Duodenal mucosa (tissue), 2 donors: ENCODE measurements around the gene RPS2.
"Not testable (repeated sequence)": the region's sequence is repeated elsewhere in the genome, so short reads cannot be mapped to it uniquely, and the experiment has no call there.

ENCODE experiments used
- H3K27ac ChIP-seq: one replicate; pipeline ENCODE4 v1.7.0; 2013; ENCODE audit warnings: low read depth, low read length
- H3K27me3 ChIP-seq, 2 donors: one replicate each; pipeline ENCODE4 v1.7.0; 2013; ENCODE audit warnings: low read length in 2 of 2, control low read depth in 1 of 2; ENCODE audit not compliant: insufficient read depth in 2 of 2, control insufficient read depth in 1 of 2
- H3K36me3 ChIP-seq, 2 donors: one replicate each; pipeline ENCODE4 v1.7.0; 2013; ENCODE audit warnings: low read length in 2 of 2, control low read depth in 1 of 2; ENCODE audit not compliant: insufficient read depth in 2 of 2, control insufficient read depth in 1 of 2
- H3K4me1 ChIP-seq, 2 donors: one replicate each; pipeline ENCODE4 v1.7.0; 2013; ENCODE audit warnings: low read length in 2 of 2, control low read depth in 1 of 2; ENCODE audit not compliant: insufficient read depth in 2 of 2, control insufficient read depth in 1 of 2
- H3K4me3 ChIP-seq, 2 donors: one replicate each; pipeline ENCODE4 v1.7.0; 2013; ENCODE audit warnings: low read length in 2 of 2, low read depth in 1 of 2
- H3K9ac ChIP-seq, 2 donors: one replicate each; pipeline ENCODE4 v1.7.0; 2013; ENCODE audit warnings: low read length in 2 of 2, low read depth in 1 of 2
- H3K9me3 ChIP-seq, 2 donors: one replicate each; pipeline ENCODE4 v1.7.0; 2013; ENCODE audit warnings: low read length in 2 of 2, control low read depth in 1 of 2; ENCODE audit not compliant: control insufficient read depth in 1 of 2

Gene RPS2

DNA sequence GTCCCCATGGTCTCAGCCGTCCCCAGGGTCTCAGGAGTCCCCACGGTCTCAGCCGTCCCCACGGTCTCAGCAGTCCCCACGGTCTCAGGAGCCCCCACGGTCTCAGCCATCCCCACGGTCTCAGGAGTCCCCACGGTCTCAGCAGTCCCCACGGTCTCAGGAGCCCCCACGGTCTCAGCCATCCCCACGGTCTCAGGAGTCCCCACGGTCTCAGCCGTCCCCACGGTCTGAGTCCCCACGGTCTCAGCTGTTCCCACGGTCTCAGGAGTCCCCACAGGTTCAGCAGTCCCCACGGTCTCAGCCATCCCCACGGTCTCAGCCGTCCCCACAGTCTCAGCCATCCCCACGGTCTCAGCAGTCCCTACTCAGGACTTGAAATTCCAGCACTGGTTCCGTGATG, 44.5 kb downstream of the RPS2 start:
- not testable (repeated sequence) for H3K9me3 ChIP-seq, H3K4me3 ChIP-seq, H3K9ac ChIP-seq, H3K36me3 ChIP-seq, H3K27ac ChIP-seq
- Histone ChIP-seq H3K27me3 (peaks cover 60 to 70% of the 10 kb centered on the region in 2 donors), H3K4me1 (peaks cover 4 to 15% of the 10 kb centered on the region in 2 donors)

DNA sequence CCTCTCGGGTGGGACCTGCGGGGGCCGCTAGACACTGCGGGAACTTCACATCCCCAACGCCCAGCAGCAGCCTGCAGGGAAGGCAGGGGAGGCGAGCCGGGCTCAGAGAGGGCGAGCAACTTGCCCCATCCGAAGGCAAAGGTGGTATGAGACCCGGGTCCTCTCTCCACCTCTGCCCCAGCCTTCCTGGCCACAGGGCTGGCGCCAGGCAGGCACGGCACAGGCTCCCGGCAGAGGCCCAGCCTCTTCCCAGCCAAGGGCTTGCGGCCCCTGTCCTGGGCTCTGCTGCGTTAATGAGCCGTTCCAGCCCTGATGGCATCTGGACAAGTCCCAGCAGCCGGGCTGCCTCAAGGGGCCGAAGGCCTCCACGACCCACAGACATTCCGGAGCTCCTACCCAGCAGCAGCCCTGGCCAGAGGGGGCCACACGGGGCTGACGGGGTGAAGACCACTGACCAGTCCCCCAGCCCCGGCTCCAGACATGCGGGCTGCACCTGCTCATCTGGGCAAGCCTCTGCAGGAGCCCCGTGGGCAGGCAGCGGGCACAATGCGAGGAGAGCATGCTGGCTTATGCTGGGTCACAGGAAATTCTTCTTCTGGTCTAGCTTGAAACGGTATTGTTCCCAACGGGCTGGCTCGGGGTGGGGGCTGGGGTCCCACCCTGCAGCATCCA, 45.2 kb downstream of the RPS2 start:
- H3K9me3 ChIP-seq: no peaks in the 10 kb centered on the region
- H3K9ac ChIP-seq: no peak overlapping the region
- peaks cover 6 to 17% of the 10 kb centered on the region in 2 donors for H3K4me1 ChIP-seq
- peaks cover 60 to 70% of the 10 kb centered on the region in 2 donors for H3K27me3 ChIP-seq
- H3K4me3 ChIP-seq: no peak overlapping the region
- H3K27ac ChIP-seq: no peak overlapping the region
- no peaks in the 10 kb centered on the region for H3K36me3 ChIP-seq

DNA sequence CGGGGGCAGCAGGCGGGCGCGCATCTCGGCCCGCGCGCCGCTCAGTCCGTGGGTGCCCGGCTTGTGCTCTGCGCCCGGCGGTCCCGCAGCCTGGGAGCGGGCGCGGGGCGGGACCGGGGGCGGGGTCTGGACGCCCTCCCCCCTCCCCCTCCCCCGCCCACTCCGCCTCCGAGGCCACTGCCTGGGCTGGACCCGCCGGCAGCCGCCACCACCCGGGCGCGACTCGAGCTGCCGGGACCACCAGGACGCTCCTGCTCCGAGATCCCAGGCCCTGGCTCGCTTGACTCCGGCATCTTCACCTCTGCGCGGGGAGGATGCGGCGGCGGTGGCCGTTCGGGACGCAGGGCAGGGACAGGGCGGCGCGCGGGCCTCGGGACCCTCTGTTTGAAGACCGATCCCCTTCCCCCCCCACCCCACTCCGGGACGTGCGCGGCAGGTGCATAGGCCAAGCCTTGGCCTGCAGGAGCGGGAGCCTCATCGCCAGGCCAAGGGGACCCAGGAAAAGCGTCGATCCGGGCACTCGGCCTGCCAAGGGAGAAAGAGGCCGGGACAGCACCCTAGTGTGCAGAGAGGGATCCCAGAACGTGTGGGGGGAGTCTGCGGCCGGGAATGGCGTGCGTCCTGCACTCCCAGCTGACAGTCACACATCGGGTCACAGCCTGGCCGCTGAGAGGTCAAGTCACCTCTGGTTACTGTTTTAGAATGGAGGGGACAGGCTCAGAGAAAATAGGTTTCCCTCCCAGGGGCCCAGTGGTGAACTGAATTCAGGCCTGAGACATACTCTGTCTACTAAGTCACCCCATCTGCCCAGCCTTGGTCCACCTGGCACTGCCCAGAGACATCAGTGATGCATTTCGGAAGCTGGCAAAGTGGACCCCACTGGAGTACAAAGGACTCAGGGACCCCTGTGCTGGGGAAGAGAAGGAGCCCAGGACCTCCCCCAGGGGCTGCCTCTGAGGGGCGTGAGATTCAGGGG, 46.0 kb downstream of the RPS2 start, which contains the start of gene HS3ST6:
HS3ST6 (minus strand) TSS at position 65 of the 976 bp plus-strand sequence. CDS start 92 bp downstream, outside the sequence.
- Histone ChIP-seq H3K27ac (no peak within 1 kb of the TSS), H3K9me3 (no peaks in the 10 kb centered on the region), H3K4me3 (no peak within 1 kb of the TSS), H3K27me3 (peaks cover 60 to 68% of the 10 kb centered on the region in 2 donors), H3K4me1 (peaks cover 10 to 23% of the 10 kb centered on the region in 2 donors), H3K36me3 (no peaks in the 10 kb centered on the region), H3K9ac (no peak within 1 kb of the TSS)

DNA sequence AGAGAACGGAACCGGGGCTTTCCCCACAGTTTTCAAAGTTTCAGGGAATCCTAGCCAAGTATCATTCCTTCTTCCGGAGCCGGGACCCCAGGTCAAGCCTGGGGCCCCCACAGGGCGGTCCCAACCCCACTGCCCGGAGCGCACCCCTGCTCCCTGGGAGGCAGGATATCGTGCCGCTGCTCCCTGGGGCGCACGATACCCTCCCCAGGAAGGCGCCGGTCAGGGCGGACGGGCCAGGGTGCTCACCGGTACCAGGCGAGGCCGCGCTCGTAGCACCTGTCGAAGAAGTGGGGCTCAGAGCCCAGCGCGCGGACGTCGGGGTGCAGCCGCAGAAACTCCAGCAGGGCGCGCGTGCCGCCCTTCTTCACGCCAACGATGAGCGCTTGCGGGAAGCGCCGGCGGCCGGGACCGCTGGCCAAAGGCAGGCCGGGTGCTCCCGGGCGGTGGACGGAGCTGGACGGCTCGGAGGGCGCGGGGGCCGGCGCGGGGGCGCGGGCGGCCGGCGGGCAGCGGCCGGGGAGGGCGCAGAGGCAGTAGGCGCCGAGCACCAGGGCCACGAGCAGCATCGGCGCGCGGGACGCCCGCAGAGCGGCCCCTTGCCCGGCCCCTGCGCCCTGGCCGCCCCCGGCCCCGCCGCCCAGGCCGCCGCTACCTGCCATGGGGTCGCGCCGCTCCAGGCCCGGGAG, 46.8 kb downstream of the RPS2 start:
- H3K9ac ChIP-seq: no peak overlapping the region
- no peaks in the 10 kb centered on the region for H3K36me3 ChIP-seq
- no peak overlapping the region for H3K4me3 ChIP-seq
- peaks cover 15 to 21% of the 10 kb centered on the region in 2 donors for H3K4me1 ChIP-seq
- H3K9me3 ChIP-seq: no peaks in the 10 kb centered on the region
- H3K27me3 ChIP-seq: peaks cover 54 to 60% of the 10 kb centered on the region in 2 donors
- H3K27ac ChIP-seq: no peak overlapping the region

DNA sequence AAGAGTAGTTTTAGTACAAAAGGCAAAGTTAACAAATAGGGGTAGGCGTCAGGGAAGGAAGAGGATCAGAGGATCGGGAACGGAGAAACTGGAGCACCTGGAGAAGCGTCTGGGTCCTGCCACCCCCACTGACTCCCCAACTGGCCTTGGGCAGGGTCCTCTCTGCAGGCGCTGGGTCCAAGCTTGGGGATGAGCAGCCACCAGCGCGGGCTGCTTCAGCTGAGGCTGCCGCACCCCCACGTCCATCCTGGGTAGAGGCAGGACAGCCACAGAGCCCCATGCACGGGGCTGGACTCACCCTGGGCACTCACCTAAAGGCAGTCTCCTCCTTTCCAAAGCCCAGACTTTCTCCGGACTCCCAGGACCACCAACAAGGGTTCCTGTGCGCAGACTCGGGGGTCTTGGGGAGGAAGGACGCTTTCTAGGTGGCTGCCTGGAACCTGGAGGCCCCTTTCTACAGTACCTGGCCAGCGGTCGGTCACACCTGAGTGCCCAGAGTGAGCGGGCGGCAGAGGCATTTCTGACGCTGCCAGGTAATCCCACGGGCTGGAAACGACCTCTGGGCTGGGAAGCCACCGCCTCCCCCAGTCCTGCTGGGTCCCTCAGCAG, 47.5 kb downstream of the RPS2 start:
- Histone ChIP-seq H3K27ac (no peak overlapping the region), H3K9ac (no peak overlapping the region), H3K9me3 (no peaks in the 10 kb centered on the region), H3K27me3 (peaks cover 51 to 53% of the 10 kb centered on the region in 2 donors), H3K4me1 (peaks cover 20 to 25% of the 10 kb centered on the region in 2 donors), H3K36me3 (no peaks in the 10 kb centered on the region), H3K4me3 (no peak overlapping the region)

DNA sequence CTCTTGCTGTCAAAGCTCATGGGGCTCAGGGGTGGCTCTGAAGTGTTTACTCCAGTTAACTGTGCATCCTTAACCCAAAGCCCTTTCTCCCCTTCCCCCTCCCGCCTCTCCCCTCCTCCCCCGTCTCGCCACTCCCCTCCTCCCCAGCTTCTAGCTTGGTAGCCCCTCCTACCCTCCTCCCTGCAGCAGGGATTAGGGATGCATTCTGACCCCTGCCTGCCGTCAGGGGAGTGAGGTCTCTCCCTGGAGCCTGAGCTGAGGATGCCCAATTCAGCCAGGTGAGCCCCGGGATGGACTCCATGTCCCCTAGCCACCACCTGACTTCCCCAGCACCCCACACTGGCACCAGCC, 48.0 kb downstream of the RPS2 start:
- no peaks in the 10 kb centered on the region for H3K36me3 ChIP-seq
- no peak overlapping the region for H3K9ac ChIP-seq
- H3K4me1 ChIP-seq: peaks cover 26 to 31% of the 10 kb centered on the region in 2 donors
- H3K27me3 ChIP-seq: peaks cover 51 to 53% of the 10 kb centered on the region in 2 donors
- no peaks in the 10 kb centered on the region for H3K9me3 ChIP-seq
- H3K27ac ChIP-seq: no peak overlapping the region
- H3K4me3 ChIP-seq: no peak overlapping the region

DNA sequence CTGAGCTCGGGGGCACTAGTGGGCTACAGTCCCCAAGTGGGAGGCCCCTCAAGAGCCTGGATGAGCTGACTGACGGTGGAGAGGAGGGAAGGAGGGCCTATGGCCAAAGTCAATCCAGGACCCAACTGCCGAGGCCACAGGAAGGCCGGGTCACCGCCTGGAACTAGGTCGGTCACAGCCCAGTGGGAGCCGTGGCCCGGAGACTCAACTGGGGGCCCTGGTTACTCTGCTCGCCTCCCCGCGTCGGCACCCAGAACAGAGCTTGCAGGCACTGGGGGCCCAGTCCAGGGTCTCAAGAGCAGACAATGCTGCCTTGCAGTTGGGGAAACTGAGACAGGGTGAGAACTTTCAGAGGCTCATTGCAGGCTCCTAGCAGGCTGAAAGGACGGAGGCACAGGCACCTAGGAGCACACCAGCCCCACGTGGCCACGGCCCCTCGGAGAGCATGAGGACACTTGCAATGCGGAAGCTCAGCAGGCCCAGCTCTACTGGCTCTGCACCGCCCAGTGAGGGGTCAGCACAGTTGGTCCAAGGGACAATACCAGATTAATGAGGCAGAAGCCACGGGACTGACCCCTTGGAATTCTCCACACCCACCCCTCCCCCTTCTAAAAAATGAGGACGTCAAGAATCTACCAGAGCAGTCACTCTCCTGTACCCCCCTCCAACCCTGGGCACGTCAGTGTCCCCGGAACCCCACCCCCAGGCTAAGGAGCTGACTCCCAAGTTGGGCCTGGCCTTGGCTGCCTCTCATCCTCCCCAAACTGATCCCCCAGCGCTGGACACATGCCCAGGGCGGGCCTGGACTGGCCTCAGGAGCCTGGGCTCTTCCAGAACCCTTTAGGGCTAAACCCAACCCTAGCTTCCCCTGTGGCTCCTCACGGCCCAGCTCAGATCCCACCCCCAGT, 48.6 kb downstream of the RPS2 start:
- Histone ChIP-seq H3K9me3 (no peaks in the 10 kb centered on the region), H3K27me3 (peaks cover 46 to 48% of the 10 kb centered on the region in 2 donors), H3K4me1 (peaks cover 26 to 32% of the 10 kb centered on the region in 2 donors), H3K36me3 (no peaks in the 10 kb centered on the region), H3K27ac (no peak overlapping the region), H3K4me3 (no peak overlapping the region), H3K9ac (no peak overlapping the region)

DNA sequence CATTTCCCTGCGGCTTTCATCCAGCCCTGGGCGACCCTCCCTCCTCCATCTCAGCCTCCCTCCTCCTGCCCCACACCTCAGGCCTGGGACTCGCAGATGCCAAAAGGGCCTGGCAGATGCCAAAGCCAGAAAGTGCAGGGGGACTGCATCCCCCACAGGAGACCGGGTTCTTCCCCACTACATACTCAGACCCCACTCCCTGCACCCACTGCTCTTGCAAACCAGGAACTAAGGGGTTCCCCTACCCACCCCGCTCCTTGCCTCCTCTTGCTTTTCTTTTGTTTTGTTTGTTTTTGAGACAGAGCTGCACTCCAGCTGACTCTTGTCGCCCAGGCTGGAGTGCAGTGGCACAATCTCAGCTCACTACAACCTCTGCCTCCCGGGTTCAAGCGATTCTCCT, 49.6 kb downstream of the RPS2 start:
- Histone ChIP-seq H3K4me1 (peaks cover 29 to 34% of the 10 kb centered on the region in 2 donors), H3K9ac (no peak overlapping the region), H3K27ac (no peak overlapping the region), H3K27me3 (peaks cover 36 to 39% of the 10 kb centered on the region in 2 donors), H3K4me3 (no peak overlapping the region), H3K9me3 (no peaks in the 10 kb centered on the region), H3K36me3 (no peaks in the 10 kb centered on the region)

DNA sequence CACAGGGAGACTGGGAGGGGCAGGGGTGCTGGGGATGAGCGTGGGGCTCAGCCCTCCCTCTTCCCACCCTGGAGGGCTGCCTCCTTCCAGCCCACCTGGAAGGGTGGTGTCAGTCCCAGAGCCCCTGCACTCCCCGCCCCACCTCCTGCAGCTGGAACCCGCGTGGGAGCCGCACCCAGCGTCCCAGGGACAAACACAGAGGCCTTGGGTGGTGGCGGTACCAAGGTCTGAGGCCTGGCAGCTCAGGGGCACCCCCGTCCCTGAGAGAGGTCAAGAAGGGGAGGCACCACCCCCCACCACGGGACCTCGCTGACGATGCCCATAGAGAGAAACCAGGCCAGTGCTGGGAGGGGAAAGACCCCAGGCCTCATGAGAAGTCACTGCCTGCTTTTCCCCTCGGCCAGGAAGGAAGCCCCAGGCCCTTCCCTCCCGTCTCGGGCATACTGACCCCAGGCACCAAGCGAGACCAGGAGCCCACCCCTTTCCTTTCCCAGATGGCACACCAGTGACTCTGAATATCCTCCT, 50.5 kb downstream of the RPS2 start:
- no peaks in the 10 kb centered on the region for H3K9me3 ChIP-seq
- H3K27me3 ChIP-seq: peaks cover 28 to 31% of the 10 kb centered on the region in 2 donors
- H3K9ac ChIP-seq: peak overlapping the region in 1 of 2 donors; percentile 43
- peaks cover 33 to 35% of the 10 kb centered on the region in 2 donors for H3K4me1 ChIP-seq
- H3K36me3 ChIP-seq: no peaks in the 10 kb centered on the region
- H3K27ac ChIP-seq: no peak overlapping the region
- no peak overlapping the region for H3K4me3 ChIP-seq
